ENCODE measurements around the gene LTBP3. TPM values are rescaled to one million over a fixed set of nuclear protein-coding genes. Genes with fewer than 3 reads are reported as not detected.

Gene LTBP3
- total and polyA plus RNA-seq, 9 of the 15 experiments (the other 6 are each of a cell fraction or from before 2014, with no cell fraction given) = 0.06 to 20.5 (median 4.8) TPM

- 0 out of 4 replicates have a peak, but pooled peaks of 1 of the 2 experiments have one; percentile 32 for TF ChIP-seq BCLAF1 (IDR thresholded peaks at IDR 0.05; ENCODE audit: borderline replicate concordance in 1 of 2, control insufficient read depth in 1 of 2, low read depth in 2 of 2, low read length in 1 of 2)
- TF ChIP-seq POLR3G (IDR thresholded peaks at IDR 0.05; ENCODE audit: extremely low read depth, insufficient read length, insufficient replicate concordance) = no peak
- no peak for TF ChIP-seq GTF2E2 (tag; IDR thresholded peaks at IDR 0.05)
- 0 out of 2 replicates have a peak, but pooled peaks have one; percentile 37 for TF ChIP-seq LARP7 (IDR thresholded peaks at IDR 0.05)
- TF ChIP-seq ZNF134 (CRISPR knock-in tag; conservative IDR thresholded peaks at IDR 0.05) = no peak
- TF ChIP-seq CEBPG (CRISPR knock-in tag; IDR thresholded peaks at IDR 0.05) = no peak
- TF ChIP-seq CEBPG (tag; conservative IDR thresholded peaks at IDR 0.05 in 1 of 2, IDR thresholded peaks at IDR 0.05 in 1 of 2) = no peak
- TF ChIP-seq POLR2H (tag; IDR thresholded peaks at IDR 0.05; ENCODE audit: low read depth) = no peak
- 0 out of 2 replicates have a peak, but pooled peaks have one; percentile 39 for TF ChIP-seq HBP1 (CRISPR knock-in tag; IDR thresholded peaks at IDR 0.05)
- no peak for TF ChIP-seq CBX3 (IDR thresholded peaks at IDR 0.05; ENCODE audit: borderline replicate concordance in 1 of 2, low read length in 2 of 2)
- TF ChIP-seq NCOA1 (IDR thresholded peaks at IDR 0.05; ENCODE audit: low read depth) = no peak
- TF ChIP-seq NCOA6 (IDR thresholded peaks at IDR 0.05) = no peak
- TF ChIP-seq CC2D1A (IDR thresholded peaks at IDR 0.05) = 0 out of 2 replicates have a peak, but pooled peaks have one; percentile 35
- no peak for TF ChIP-seq ZBED1 (IDR thresholded peaks at IDR 0.05)
- TF ChIP-seq EGR1 (conservative IDR thresholded peaks at IDR 0.05) = no peak
- no peak for TF ChIP-seq ZKSCAN8 (CRISPR knock-in tag; IDR thresholded peaks at IDR 0.05)
- TF ChIP-seq NR1H2 (CRISPR knock-in tag; IDR thresholded peaks at IDR 0.05) = no peak
- peak; percentile 27 to 58; a peak in 1 of 4 replicates for TF ChIP-seq MLLT1 (IDR thresholded peaks at IDR 0.05)
- peak; percentile 54; the same call in 1 of the 2 replicates for TF ChIP-seq PHB2 (IDR thresholded peaks at IDR 0.05; ENCODE audit: low read depth)
- TF ChIP-seq MTA2 (IDR thresholded peaks at IDR 0.05; ENCODE audit: low read depth) = 0 out of 2 replicates have a peak, but pooled peaks have one; percentile 24
- TF ChIP-seq ELF4 (CRISPR knock-in tag; IDR thresholded peaks at IDR 0.05) = peak; percentile 41; the same call in 1 of the 2 replicates
- peak; percentile 69; the same call in 1 of the 2 replicates for TF ChIP-seq ZBTB2 (IDR thresholded peaks at IDR 0.05)
These were observed 41.8 kb downstream of the LTBP3 start (continued) for GRCh38 chr11:65516135-65516968.
